ENCODE results near the gene COG8. TPM values are rescaled to one million over a fixed set of nuclear protein-coding genes. Genes with fewer than 3 reads are reported as not detected.

Gene COG8
- total RNA-seq, 1 donor, result 34.0 TPM

GRCh38 chr16:69320740-69321073 is 18.7 kb downstream of the COG8 start:
- Histone ChIP-seq H3K4me2 (ENCODE audit: insufficient read depth, low read length) (no peak overlapping the region), H3K79me2 (ENCODE audit: insufficient read depth, low read length) (peaks cover 80% of the 10 kb centered on the region), H3K4me1 (ENCODE audit: insufficient read depth, low read length) (no peaks in the 10 kb centered on the region), H3K4me3 (ENCODE audit: insufficient read depth, low read length) (no peak overlapping the region), H3K27me3 (ENCODE audit: insufficient read depth, low read length) (no peaks in the 10 kb centered on the region), H3K9me3 (ENCODE audit: low read depth, low read length) (no peaks in the 10 kb centered on the region), H3K36me3 (ENCODE audit: insufficient read depth, low read length) (peaks cover 93% of the 10 kb centered on the region), H2AFZ (ENCODE audit: low read length) (no peak overlapping the region), H4K20me1 (ENCODE audit: insufficient read depth, low read length) (peaks cover 26% of the 10 kb centered on the region), H3K27ac (ENCODE audit: low read depth, low read length) (no peak overlapping the region)
- DNase-seq (ENCODE audit: insufficient read length, low spot score, missing footprints), result no peak
- TF ChIP-seq, protein P1, sequence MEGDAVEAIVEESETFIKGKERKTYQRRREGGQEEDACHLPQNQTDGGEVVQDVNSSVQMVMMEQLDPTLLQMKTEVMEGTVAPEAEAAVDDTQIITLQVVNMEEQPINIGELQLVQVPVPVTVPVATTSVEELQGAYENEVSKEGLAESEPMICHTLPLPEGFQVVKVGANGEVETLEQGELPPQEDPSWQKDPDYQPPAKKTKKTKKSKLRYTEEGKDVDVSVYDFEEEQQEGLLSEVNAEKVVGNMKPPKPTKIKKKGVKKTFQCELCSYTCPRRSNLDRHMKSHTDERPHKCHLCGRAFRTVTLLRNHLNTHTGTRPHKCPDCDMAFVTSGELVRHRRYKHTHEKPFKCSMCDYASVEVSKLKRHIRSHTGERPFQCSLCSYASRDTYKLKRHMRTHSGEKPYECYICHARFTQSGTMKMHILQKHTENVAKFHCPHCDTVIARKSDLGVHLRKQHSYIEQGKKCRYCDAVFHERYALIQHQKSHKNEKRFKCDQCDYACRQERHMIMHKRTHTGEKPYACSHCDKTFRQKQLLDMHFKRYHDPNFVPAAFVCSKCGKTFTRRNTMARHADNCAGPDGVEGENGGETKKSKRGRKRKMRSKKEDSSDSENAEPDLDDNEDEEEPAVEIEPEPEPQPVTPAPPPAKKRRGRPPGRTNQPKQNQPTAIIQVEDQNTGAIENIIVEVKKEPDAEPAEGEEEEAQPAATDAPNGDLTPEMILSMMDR (IDR thresholded peaks at IDR 0.05; ENCODE audit: extremely low read depth, low read depth, low read length), result no peak

DNA sequence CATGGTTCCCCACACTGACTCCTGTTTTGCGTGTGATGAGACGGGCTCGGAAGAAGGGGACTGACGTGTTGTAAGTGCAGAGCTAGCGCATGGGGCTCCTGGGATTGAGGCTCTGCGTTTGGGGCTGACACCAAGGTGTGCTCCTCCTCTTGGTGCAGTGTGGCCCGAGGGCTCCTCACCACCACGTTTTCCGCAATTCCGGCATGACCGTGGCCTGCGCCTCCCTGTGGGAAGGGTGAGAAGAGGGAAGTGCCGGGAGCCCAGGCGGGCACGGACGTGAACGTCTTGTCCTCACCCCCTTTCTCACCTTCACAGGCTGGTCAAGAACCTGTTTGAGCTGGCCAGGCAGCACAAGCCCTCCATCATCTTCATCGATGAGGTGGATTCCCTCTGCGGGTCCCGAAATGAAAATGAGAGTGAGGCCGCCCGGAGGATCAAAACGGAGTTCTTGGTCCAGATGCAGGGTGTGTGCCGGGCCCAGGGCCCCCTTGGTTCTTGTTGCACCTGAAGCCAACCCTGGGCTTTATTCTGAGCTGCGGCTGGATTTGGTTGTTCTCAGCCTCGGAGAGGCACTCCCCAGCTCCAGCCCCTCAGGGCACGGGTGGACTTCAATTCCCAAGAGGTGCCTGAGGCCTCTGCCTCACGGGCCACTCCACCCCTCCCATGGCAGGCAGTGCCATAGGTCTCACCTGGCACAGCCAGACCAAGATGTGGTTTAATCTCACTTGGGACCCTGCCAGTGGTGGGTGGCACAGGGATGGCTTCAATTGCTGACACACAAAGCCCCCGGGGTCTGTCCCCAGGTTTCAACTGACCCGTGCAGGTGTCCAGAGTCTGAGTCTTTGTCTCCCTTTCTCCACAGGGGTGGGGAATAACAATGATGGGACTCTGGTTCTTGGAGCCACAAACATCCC is 19.3 kb downstream of the COG8 start:
- Histone ChIP-seq H3K4me3 (ENCODE audit: insufficient read depth, low read length) (no peak overlapping the region), H3K4me1 (ENCODE audit: insufficient read depth, low read length) (no peaks in the 10 kb centered on the region), H2AFZ (ENCODE audit: low read length) (no peak overlapping the region), H3K9me3 (ENCODE audit: low read depth, low read length) (no peaks in the 10 kb centered on the region), H4K20me1 (ENCODE audit: insufficient read depth, low read length) (peaks cover 27% of the 10 kb centered on the region), H3K79me2 (ENCODE audit: insufficient read depth, low read length) (peaks cover 82% of the 10 kb centered on the region), H3K27ac (ENCODE audit: low read depth, low read length) (no peak overlapping the region), H3K4me2 (ENCODE audit: insufficient read depth, low read length) (no peak overlapping the region), H3K36me3 (ENCODE audit: insufficient read depth, low read length) (peaks cover 96% of the 10 kb centered on the region), H3K27me3 (ENCODE audit: insufficient read depth, low read length) (no peaks in the 10 kb centered on the region)
- DNase-seq (ENCODE audit: insufficient read length, low spot score, missing footprints), result peak; percentile 80
- TF ChIP-seq, protein P1 (IDR thresholded peaks at IDR 0.05; ENCODE audit: extremely low read depth, low read depth, low read length), result no peak

GRCh38 chr16:69319381-69319780 is 20.0 kb downstream of the COG8 start:
- Histone ChIP-seq H3K4me3 (ENCODE audit: insufficient read depth, low read length) (no peak overlapping the region), H3K36me3 (ENCODE audit: insufficient read depth, low read length) (peaks cover 96% of the 10 kb centered on the region), H3K79me2 (ENCODE audit: insufficient read depth, low read length) (peaks cover 82% of the 10 kb centered on the region)

GRCh38 chr16:69318911-69319289 is 20.5 kb downstream of the COG8 start:
- TF ChIP-seq, protein P1 (IDR thresholded peaks at IDR 0.05; ENCODE audit: extremely low read depth, low read depth, low read length), result no peak
- Histone ChIP-seq H3K36me3 (ENCODE audit: insufficient read depth, low read length) (peaks cover 96% of the 10 kb centered on the region), H3K27me3 (ENCODE audit: insufficient read depth, low read length) (no peaks in the 10 kb centered on the region)

More at GRCh38 chr16:69319381-69319780, 20.0 kb downstream of the COG8 start:
- H2AFZ ChIP-seq (ENCODE audit: low read length), result no peak overlapping the region
- TF ChIP-seq, protein P1 (IDR thresholded peaks at IDR 0.05; ENCODE audit: extremely low read depth, low read depth, low read length), result no peak
- H3K4me2 ChIP-seq (ENCODE audit: insufficient read depth, low read length), result no peak overlapping the region
- no peaks in the 10 kb centered on the region for H3K4me1 ChIP-seq (ENCODE audit: insufficient read depth, low read length)
- H3K27ac ChIP-seq (ENCODE audit: low read depth, low read length), result no peak overlapping the region
- H3K9me3 ChIP-seq (ENCODE audit: low read depth, low read length), result no peaks in the 10 kb centered on the region
- no peak for DNase-seq (ENCODE audit: insufficient read length, low spot score, missing footprints)
- peaks cover 22% of the 10 kb centered on the region for H4K20me1 ChIP-seq (ENCODE audit: insufficient read depth, low read length)
- H3K27me3 ChIP-seq (ENCODE audit: insufficient read depth, low read length), result no peaks in the 10 kb centered on the region

More at GRCh38 chr16:69318911-69319289, 20.5 kb downstream of the COG8 start:
- peaks cover 82% of the 10 kb centered on the region for H3K79me2 ChIP-seq (ENCODE audit: insufficient read depth, low read length)
- H2AFZ ChIP-seq (ENCODE audit: low read length), result no peak overlapping the region
- H3K4me2 ChIP-seq (ENCODE audit: insufficient read depth, low read length), result no peak overlapping the region
- H3K9me3 ChIP-seq (ENCODE audit: low read depth, low read length), result no peaks in the 10 kb centered on the region
- no peak overlapping the region for H3K4me3 ChIP-seq (ENCODE audit: insufficient read depth, low read length)
- DNase-seq (ENCODE audit: insufficient read length, low spot score, missing footprints), result peak; percentile 58
- no peak overlapping the region for H3K27ac ChIP-seq (ENCODE audit: low read depth, low read length)
- no peaks in the 10 kb centered on the region for H3K4me1 ChIP-seq (ENCODE audit: insufficient read depth, low read length)
- peaks cover 27% of the 10 kb centered on the region for H4K20me1 ChIP-seq (ENCODE audit: insufficient read depth, low read length)
